Prostate gland (tissue), 2 donors: ENCODE measurements around the gene CREB5. TPM values are rescaled to one million over a fixed set of nuclear protein-coding genes. Genes with fewer than 3 reads are reported as not detected.

Source experiments
- DNase-seq: peaks from one replicate; pipeline ENCODE4 v3.0.0-alpha.2; 2019; ENCODE audit warnings: low spot score
- H3K27ac ChIP-seq, 2 donors: fragments of 200-600 bp; sonication (generic); 2 replicates each; pipeline ENCODE4 v1.5.1; 2017 to 2019
- H3K27me3 ChIP-seq: fragments of 200-600 bp; sonication (generic); replicated peaks from 2 replicates; pipeline ENCODE4 v1.5.1; 2019; ENCODE audit not compliant: insufficient read depth
- H3K36me3 ChIP-seq, 2 donors: fragments of 200-600 bp; sonication (generic); 1 replicate in 1 of 2; 2 replicates in 1 of 2; pipeline versions ENCODE4 v1.5.1 to v1.8.1; 2017 to 2019
- H3K4me1 ChIP-seq: fragments of 200-600 bp; sonication (generic); replicated peaks from 2 replicates; pipeline ENCODE4 v1.5.1; 2019
- H3K4me3 ChIP-seq, 2 donors: fragments of 200-600 bp; sonication (generic); 2 replicates each; pipeline ENCODE4 v1.5.1; 2017 to 2019
- H3K9me3 ChIP-seq: fragments of 200-600 bp; sonication (generic); 2 replicates; pipeline ENCODE4 v1.5.1; 2017
- POLR2A ChIP-seq: fragments of 450-650 bp; IDR thresholded peaks from one replicate; pipeline ENCODE4 v1.6.1; 2016; ENCODE audit warnings: antibody characterized with exemption, mild to moderate bottlenecking
- POLR2AphosphoS5 ChIP-seq: sonication (generic); formaldehyde crosslinking; IDR thresholded peaks from one replicate; pipeline ENCODE4 v1.6.1; 2017; ENCODE audit warnings: antibody characterized with exemption
- WGBS: methylation state at CpG from one replicate; pipeline ENCODE4 v1.1.5; 2018; 5-methylcytosine and 5-hydroxymethylcytosine counted together
- intact Hi-C: fragments of 100-400 bp; cut with DNase I; formaldehyde crosslinking; loops from one replicate; pipeline ENCODE4 v1.14.2; 2022
- total RNA-seq, 2 donors: library from RNA; depleted of rRNA; stranded (reverse); fragments of >200 nt; gene quantifications; one replicate each; pipeline ENCODE4 v1.1.0, GENCODE V29; 2016
- TF ChIP-seq, protein P1 (sequence below), 4 experiments: fragments of 200-600 bp in 2 of 4; fragments of 450-650 bp in 2 of 4; sonication (generic) in 2 of 4; IDR thresholded peaks; 1 replicate in 3 of 4; 2 replicates in 1 of 4; pipeline ENCODE4 v1.5.1; 2016 to 2019; ENCODE audit warnings: antibody characterized with exemption in 4 of 4, mild to moderate bottlenecking in 2 of 4, moderate library complexity in 2 of 4

CREB5 gene
- total RNA-seq, 2 donors from 2014 or later = 0.46 to 3.4 TPM

DNA sequence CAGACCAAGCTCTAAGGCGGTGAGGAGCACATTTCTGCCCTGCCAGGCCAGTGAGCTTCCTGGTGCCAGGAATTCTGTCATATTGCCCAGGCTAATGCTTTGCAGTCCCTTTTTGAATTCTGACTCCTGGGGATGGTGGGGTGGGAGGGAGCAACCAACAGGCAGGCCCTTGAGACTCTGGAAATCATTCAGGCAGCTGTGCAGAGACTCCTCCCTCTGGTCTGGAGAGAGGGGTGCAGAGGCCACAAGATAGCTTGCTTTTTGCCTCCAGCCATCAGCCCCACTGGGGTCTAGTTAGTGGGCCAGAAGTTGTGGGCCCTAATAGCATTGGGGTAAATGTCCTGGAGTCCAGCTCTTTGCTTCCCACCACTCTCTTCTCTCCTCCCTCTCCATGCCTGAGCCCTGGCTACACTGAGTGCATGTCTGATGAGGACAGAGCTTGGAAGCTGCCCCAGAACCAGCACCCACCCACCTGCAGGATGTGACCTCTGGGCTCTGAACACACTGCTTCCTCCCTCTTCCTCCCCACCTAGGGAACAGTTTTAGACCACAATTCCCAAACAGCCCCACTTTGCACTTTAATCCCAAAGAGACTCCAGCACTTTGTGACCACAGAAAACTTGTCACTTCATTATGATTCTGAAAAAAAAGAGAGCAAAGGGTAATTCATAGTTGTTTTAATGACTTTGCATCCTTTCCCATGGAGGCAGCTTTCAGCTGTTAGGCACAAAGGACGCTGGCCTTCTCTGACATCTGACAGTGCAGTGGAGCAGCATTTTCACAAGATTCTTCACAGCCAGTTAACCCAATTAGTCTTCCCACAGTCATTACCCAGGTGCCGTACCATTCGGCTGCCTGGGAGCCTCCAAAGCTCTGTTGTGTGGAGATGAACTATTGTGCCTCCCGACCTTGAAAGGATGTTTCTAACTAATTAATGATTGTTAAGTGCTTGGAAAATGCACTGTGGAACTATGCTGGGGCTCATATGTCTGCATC, 283.3 kb downstream of the CREB5 start:
- Histone ChIP-seq H3K27me3 (no peaks in the 10 kb centered on the region), H3K36me3 (no peaks in the 10 kb centered on the region), H3K4me3 (no peak overlapping the region), H3K27ac (no peak overlapping the region), H3K9me3 (no peaks in the 10 kb centered on the region), H3K4me1 (no peaks in the 10 kb centered on the region)
- 88% methylated on average over 5 of the region's 5 CpGs for WGBS
- TF ChIP-seq POLR2AphosphoS5 (no peak), POLR2A (no peak)
- DNase-seq = no peak
- intact Hi-C loops = no loop called here

DNA sequence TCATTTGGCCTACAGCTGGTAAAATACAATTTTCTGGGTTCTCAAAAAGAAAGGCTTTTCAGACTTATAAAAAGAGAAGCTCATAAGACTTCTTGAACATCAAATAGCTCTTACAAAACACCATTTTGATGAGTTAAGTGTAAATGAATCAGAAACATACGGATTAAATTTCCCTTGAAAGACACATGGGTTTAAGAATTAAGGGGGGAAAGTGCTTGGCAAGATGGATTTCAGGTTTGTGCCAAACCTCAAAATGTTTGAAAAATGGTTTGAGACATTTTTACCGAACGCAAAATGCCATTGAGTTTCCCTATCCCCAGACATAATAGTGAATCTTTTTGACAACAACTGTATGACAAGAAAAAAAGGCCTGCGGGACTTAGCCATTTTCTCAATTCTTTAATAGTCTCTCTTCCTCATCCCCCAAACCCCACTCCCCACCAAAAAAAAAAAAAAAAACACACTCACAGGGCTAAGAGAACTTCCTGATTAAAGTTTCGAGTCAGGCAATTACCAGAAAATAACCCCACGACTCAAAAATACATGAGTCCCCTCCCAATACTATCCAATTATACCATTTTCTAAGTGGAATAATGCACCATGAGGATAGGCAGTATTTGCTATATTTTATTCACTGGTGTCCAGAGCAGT, 285.7 kb downstream of the CREB5 start:
- intact Hi-C loops = no loop called here
- H3K27ac ChIP-seq = no peak overlapping the region
- H3K4me3 ChIP-seq = no peak overlapping the region
- H3K4me1 ChIP-seq = no peaks in the 10 kb centered on the region
- 73% methylated on average over 6 of the region's 6 CpGs for WGBS
- DNase-seq = no peak
- H3K9me3 ChIP-seq = no peaks in the 10 kb centered on the region
- TF ChIP-seq POLR2A = no peak
- TF ChIP-seq, protein P1, sequence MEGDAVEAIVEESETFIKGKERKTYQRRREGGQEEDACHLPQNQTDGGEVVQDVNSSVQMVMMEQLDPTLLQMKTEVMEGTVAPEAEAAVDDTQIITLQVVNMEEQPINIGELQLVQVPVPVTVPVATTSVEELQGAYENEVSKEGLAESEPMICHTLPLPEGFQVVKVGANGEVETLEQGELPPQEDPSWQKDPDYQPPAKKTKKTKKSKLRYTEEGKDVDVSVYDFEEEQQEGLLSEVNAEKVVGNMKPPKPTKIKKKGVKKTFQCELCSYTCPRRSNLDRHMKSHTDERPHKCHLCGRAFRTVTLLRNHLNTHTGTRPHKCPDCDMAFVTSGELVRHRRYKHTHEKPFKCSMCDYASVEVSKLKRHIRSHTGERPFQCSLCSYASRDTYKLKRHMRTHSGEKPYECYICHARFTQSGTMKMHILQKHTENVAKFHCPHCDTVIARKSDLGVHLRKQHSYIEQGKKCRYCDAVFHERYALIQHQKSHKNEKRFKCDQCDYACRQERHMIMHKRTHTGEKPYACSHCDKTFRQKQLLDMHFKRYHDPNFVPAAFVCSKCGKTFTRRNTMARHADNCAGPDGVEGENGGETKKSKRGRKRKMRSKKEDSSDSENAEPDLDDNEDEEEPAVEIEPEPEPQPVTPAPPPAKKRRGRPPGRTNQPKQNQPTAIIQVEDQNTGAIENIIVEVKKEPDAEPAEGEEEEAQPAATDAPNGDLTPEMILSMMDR (IDR thresholded peaks at IDR 0.05) = no peak
- no peak for TF ChIP-seq POLR2AphosphoS5
- no peaks in the 10 kb centered on the region for H3K27me3 ChIP-seq
- H3K36me3 ChIP-seq = no peaks in the 10 kb centered on the region

DNA sequence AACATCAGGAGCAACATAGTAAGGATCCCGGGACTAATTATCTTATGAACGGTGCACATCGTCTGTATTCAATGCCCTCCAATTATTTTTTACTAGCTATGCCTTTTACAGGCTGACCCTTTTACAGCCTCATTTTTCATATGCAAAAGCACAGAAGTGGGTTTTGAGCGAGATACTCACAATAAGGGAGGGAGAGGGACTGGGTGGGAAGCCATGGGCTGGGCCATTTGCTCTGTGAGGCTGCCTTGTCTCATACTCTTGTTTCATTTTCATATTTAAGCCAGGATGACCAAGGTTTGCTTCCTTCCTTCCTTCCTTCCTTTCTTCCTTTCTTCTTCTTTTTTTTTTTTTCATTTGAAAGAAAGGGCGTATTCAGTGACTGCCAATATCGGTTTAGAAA, 286.5 kb downstream of the CREB5 start:
- H3K4me3 ChIP-seq = no peak overlapping the region
- no peak for TF ChIP-seq POLR2AphosphoS5
- TF ChIP-seq, protein P1 (IDR thresholded peaks at IDR 0.05) = no peak
- no peak for TF ChIP-seq POLR2A
- H3K9me3 ChIP-seq = no peaks in the 10 kb centered on the region
- H3K4me1 ChIP-seq = no peaks in the 10 kb centered on the region
- DNase-seq = no peak
- intact Hi-C loops = no loop called here
- H3K36me3 ChIP-seq = no peaks in the 10 kb centered on the region
- no peak overlapping the region for H3K27ac ChIP-seq
- 77% methylated on average over 6 of the region's 6 CpGs for WGBS
- no peaks in the 10 kb centered on the region for H3K27me3 ChIP-seq

DNA sequence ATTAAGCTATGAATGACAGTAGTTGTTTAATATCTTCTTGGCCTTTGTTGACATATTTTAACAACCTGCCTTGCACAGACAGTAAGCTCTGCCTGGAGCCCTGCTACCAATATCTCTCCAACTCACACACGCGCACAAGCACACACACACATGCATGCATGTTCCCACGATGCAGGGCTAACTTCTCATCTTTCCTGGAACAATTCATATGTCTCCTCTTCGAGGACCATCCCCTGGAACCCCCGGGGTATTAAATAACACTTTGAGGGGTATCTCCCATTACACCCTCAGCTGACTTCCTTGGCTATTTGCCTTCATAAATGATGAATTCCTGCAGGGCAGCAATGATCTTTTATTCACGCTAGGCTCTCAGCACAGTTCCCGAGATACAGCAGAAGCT, 287.8 kb downstream of the CREB5 start:
- no peaks in the 10 kb centered on the region for H3K4me1 ChIP-seq

DNA sequence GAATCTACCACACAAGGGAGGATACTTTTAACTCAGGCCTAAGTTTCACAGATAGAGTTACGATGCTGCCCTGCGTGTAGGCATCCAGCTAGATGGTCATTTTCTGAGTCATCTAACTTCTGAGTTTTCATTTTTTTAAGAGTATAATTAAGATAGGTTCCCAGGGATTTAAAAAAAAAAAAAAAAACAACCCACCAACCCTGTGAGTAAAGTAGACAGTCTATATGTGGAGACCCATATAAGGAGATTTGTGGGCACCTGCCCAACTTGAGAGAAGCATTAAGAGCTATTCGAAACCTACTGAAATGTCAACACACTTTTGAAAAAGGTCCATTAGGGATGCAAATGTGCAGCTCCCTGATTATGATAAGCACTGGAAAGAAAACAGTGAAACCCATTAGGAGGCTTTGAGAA, 288.5 kb downstream of the CREB5 start:
- TF ChIP-seq POLR2AphosphoS5 = no peak
- no peak for TF ChIP-seq POLR2A
- TF ChIP-seq, protein P1 (IDR thresholded peaks at IDR 0.05) = no peak
- H3K9me3 ChIP-seq = no peaks in the 10 kb centered on the region
- no peak for DNase-seq
- no peak overlapping the region for H3K4me3 ChIP-seq
- intact Hi-C loops = no loop called here
- 71% methylated on average over 3 of the region's 3 CpGs for WGBS
- H3K27ac ChIP-seq = no peak overlapping the region
- H3K27me3 ChIP-seq = no peaks in the 10 kb centered on the region
- H3K36me3 ChIP-seq = no peaks in the 10 kb centered on the region
- H3K4me1 ChIP-seq = no peaks in the 10 kb centered on the region

More for the DNA sequence above, 287.8 kb downstream of the CREB5 start:
- 68% methylated on average over 7 of the region's 7 CpGs for WGBS
- TF ChIP-seq POLR2A (no peak), POLR2AphosphoS5 (no peak)
- TF ChIP-seq, protein P1 (IDR thresholded peaks at IDR 0.05) = no peak
- no peak for DNase-seq
- Histone ChIP-seq H3K27ac (no peak overlapping the region), H3K27me3 (no peaks in the 10 kb centered on the region), H3K4me3 (no peak overlapping the region), H3K36me3 (no peaks in the 10 kb centered on the region), H3K9me3 (no peaks in the 10 kb centered on the region)
- intact Hi-C loops = no loop called here
